Activated naive CD8-positive, alpha-beta T cell treated with anti-CD3 and anti-CD28 coated beads, Interleukin-2, amount 50 U/mL, for 24 hours (primary cell): ENCODE results near the gene MYL12B.

ENCODE experiments used
- ATAC-seq: fragments of 150-1000 bp; cut with Tn5 transposase; one replicate; pipeline ENCODE4 v1.10.0; 2021
- DNase-seq: peaks from one replicate; pipeline ENCODE4 v3.0.0; 2021
- H3K27ac Mint-ChIP-seq: one replicate; pipeline ENCODE4 v1.8.0; 2021; ENCODE audit warnings: mild to moderate bottlenecking, mixed read lengths
- H3K27me3 Mint-ChIP-seq: one replicate; pipeline ENCODE4 v1.8.0; 2021; ENCODE audit warnings: mixed read lengths
- H3K36me3 Mint-ChIP-seq: one replicate; pipeline ENCODE4 v1.8.0; 2021; ENCODE audit warnings: low read depth, mixed read lengths
- H3K4me1 Mint-ChIP-seq: one replicate; pipeline ENCODE4 v1.8.0; 2021; ENCODE audit warnings: mixed read lengths
- H3K4me3 Mint-ChIP-seq: one replicate; pipeline ENCODE4 v1.8.0; 2021; ENCODE audit warnings: mild to moderate bottlenecking, moderate library complexity, mixed read lengths
- H3K9me3 Mint-ChIP-seq: one replicate; pipeline ENCODE4 v1.8.0; 2021; ENCODE audit warnings: mixed read lengths

The MYL12B gene

DNA sequence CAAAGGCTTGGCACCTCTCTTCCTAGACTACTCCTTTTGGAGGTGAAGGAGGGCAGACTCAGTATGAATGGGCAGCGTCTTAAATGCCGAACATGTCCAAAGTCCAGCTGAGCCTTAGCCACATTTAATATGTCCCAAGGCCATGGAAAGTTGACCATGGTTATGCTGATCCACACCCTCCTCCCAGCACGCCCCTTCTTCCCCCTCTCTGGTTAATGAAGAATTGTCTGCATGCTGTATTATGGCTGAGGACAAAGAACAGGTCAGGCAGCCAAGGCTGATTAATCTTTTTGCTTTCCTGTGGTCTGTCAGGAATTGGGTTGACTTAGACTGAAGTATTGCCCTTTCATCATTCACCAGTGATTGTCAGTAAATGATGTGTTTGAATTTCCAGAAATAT, 36.3 kb upstream of the MYL12B start:
- H3K27me3 Mint-ChIP-seq: no peaks in the 10 kb centered on the region
- no peak overlapping the region for H3K4me3 Mint-ChIP-seq
- no peaks in the 10 kb centered on the region for H3K9me3 Mint-ChIP-seq
- H3K36me3 Mint-ChIP-seq: no peaks in the 10 kb centered on the region
- no peak overlapping the region for H3K27ac Mint-ChIP-seq
- DNase-seq (no peak), ATAC-seq (no peak)
- peaks cover 2% of the 10 kb centered on the region for H3K4me1 Mint-ChIP-seq

DNA sequence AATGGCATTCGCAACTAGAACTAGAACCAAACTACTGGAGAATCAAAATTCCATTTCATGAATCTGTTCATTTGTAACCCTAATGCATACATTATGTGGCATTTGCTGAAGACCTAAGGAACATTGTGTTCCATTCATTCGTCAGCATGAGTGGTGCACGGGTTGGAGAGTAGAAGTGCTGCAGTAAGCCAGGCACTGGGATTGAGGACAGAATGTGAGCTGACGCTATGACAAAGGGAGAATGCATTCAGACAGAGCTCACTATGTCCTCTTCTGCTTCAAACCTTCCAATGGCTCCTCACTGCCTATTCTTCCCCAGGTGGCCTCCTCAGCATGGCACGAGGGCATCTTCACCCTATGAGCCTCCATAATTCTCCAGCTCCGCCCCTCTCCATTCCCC, 35.9 kb upstream of the MYL12B start:
- H3K4me3 Mint-ChIP-seq: no peak overlapping the region
- no peaks in the 10 kb centered on the region for H3K36me3 Mint-ChIP-seq
- DNase-seq: no peak
- no peaks in the 10 kb centered on the region for H3K9me3 Mint-ChIP-seq
- no peak overlapping the region for H3K27ac Mint-ChIP-seq
- ATAC-seq: no peak
- H3K4me1 Mint-ChIP-seq: peaks cover 2% of the 10 kb centered on the region
- no peaks in the 10 kb centered on the region for H3K27me3 Mint-ChIP-seq

DNA sequence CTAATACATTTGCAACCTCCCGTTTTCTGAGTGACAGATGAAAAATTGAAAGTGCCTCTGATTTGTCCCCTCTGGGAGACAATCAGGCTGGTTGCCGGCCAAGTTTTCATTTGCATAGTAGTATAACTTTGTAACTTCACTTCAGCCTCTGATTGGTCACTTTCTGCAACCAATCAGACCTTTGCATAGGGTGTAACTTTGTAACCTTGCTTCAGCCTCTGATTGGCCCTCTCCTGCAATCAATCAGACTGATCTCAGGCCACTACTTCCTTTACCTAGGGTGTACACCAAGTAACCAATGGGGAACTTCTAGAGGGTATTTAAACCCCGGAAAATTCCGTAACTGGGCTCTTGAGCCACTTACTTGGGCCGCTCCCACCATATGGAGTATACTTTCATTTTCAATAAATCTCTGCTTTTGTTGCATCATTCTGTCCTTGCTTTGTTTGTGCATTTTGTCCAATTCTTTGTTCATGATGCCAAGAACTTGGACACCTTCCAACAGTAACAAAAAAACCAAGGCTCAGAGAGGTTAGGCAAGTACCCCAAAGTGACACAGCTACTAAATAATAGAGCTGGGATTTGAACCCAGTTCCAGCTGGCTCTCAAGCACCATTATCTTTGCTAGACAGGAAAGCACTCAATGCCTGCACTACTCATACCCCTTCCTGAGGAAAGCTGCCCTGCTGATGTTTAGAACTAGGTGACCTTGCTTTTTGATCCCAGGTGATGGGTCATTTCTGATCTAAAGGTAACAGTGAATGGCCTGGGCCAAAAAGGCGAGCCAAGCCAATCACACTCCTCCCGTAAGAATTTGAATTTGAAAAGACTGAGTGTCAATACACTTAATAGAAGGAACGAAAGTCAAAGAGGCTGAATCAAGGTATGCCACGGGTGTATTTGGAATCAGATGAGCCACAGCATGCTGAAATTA, 31.3 kb upstream of the MYL12B start:
- Mint-ChIP-seq H3K4me3 (no peak overlapping the region), H3K27ac (no peak overlapping the region), H3K9me3 (no peaks in the 10 kb centered on the region), H3K4me1 (peaks cover 2% of the 10 kb centered on the region), H3K36me3 (no peaks in the 10 kb centered on the region), H3K27me3 (no peaks in the 10 kb centered on the region)
- DNase-seq (no peak), ATAC-seq (no peak)

DNA sequence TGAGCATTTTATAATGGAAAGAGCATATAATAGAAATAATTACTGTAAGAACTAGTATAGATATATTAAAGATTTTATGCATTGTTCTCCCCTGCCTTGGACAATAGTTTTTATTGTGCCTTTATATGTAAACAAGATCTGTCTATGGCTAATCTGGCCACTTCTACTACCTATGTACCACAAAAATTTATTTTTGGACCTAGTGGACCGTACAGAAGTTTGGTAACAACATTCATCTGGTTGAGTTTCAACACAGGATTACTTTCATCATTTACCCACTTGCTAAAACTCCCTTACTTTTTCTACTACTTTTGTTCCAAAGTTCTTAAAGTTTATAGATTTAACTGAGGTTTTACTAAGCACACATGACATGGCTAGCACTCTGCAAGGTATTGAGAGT, 28.9 kb upstream of the MYL12B start:
- H3K27ac Mint-ChIP-seq: no peak overlapping the region
- ATAC-seq: no peak
- no peaks in the 10 kb centered on the region for H3K9me3 Mint-ChIP-seq
- H3K27me3 Mint-ChIP-seq: no peaks in the 10 kb centered on the region
- no peaks in the 10 kb centered on the region for H3K36me3 Mint-ChIP-seq
- peaks cover 2% of the 10 kb centered on the region for H3K4me1 Mint-ChIP-seq
- no peak overlapping the region for H3K4me3 Mint-ChIP-seq
- DNase-seq: no peak

- DNase-seq: no peak
- Mint-ChIP-seq H3K4me1 (peaks cover under 1% of the 10 kb centered on the region), H3K4me3 (no peak overlapping the region), H3K27ac (no peak overlapping the region), H3K27me3 (no peaks in the 10 kb centered on the region), H3K36me3 (no peaks in the 10 kb centered on the region), H3K9me3 (no peaks in the 10 kb centered on the region)
- no peak for ATAC-seq
Measured at GRCh38 chr18:3233433-3234168, 28.3 kb upstream of the MYL12B start.

GRCh38 chr18:3234457-3234856, 27.5 kb upstream of the MYL12B start:
- Mint-ChIP-seq H3K9me3 (no peaks in the 10 kb centered on the region), H3K36me3 (peaks cover 3% of the 10 kb centered on the region), H3K4me3 (no peak overlapping the region), H3K27ac (no peak overlapping the region), H3K27me3 (no peaks in the 10 kb centered on the region), H3K4me1 (no peaks in the 10 kb centered on the region)
- no peak for ATAC-seq
- no peak for DNase-seq

DNA sequence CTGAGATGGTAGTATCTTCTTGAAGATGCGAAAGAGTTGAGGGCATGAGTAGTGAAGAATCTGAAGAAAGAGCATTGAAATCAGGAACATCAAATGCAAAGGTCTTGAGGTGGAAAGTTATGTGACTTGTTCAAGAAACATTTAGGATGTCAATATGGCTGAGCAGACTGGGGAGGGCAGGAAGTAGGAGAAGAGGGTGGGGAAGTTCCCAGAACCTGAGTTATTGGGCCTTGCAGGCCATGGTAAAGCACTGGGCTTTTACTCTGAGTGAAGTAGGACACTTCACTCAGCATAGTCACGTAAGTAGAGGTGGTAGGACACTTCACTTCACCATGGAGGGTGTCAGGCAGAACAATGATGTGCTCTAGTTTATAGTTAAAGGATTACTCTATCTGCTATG, 26.1 kb upstream of the MYL12B start:
- H3K27me3 Mint-ChIP-seq: no peaks in the 10 kb centered on the region
- H3K4me1 Mint-ChIP-seq: no peaks in the 10 kb centered on the region
- H3K9me3 Mint-ChIP-seq: peaks cover 5% of the 10 kb centered on the region
- H3K27ac Mint-ChIP-seq: no peak overlapping the region
- ATAC-seq (peak; percentile 36), DNase-seq (no peak)
- H3K36me3 Mint-ChIP-seq: peaks cover 8% of the 10 kb centered on the region
- no peak overlapping the region for H3K4me3 Mint-ChIP-seq

DNA sequence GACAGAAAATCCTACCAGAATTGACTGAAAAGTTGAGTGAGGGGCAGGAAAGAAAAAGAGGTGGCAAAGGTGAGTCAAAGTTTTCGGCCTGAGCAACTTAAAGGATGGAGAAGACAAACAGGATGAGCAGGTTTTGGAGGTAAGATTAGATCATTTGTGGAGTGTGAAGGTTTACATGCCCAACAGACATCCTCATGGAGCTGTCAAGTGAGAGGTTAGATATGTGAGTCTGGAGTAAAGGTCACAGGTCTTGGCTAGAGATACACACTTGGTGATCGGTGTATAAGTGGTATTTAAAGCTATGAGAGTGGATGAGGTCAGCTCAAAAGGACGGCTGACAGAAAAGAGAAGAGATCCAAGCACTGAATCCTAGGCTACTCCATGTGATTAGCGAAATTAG, 25.5 kb upstream of the MYL12B start:
- Mint-ChIP-seq H3K27ac (no peak overlapping the region), H3K9me3 (peaks cover 7% of the 10 kb centered on the region), H3K4me3 (no peak overlapping the region), H3K27me3 (no peaks in the 10 kb centered on the region), H3K4me1 (no peaks in the 10 kb centered on the region), H3K36me3 (peaks cover 12% of the 10 kb centered on the region)
- DNase-seq (no peak), ATAC-seq (no peak)

- no peak for DNase-seq
- Mint-ChIP-seq H3K27ac (no peak overlapping the region), H3K4me3 (no peak overlapping the region), H3K4me1 (no peaks in the 10 kb centered on the region), H3K9me3 (peaks cover 17% of the 10 kb centered on the region), H3K27me3 (no peaks in the 10 kb centered on the region), H3K36me3 (peaks cover 31% of the 10 kb centered on the region)
- ATAC-seq: no peak
Measured at GRCh38 chr18:3238742-3239141, 23.2 kb upstream of the MYL12B start.

DNA sequence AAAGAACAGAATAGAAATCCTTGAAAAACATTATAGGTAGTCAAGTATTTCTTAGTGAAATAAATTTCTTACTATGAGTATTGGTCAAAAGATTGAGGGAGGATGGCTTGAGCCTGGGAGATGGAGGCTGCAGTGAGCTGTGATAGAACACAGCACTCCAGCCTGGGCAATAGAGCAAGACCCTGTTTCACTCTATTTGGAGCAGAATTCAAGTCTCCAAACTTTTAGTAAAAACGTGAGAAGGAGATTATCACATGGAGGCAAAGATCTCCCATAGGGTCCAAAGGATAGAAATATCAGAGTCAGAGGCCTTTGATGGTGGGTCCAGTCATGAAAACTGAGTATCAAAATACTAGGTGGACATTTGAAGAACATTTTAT, 16.8 kb upstream of the MYL12B start:
- Mint-ChIP-seq H3K36me3 (peaks cover 45% of the 10 kb centered on the region), H3K4me3 (peak overlapping the region; percentile 86), H3K27me3 (peaks cover 2% of the 10 kb centered on the region), H3K9me3 (peaks cover 17% of the 10 kb centered on the region), H3K27ac (peak overlapping the region; percentile 97), H3K4me1 (peaks cover 26% of the 10 kb centered on the region)
- DNase-seq: no peak
- no peak for ATAC-seq

- Mint-ChIP-seq H3K27me3 (peaks cover 2% of the 10 kb centered on the region), H3K36me3 (peaks cover 42% of the 10 kb centered on the region), H3K4me1 (peaks cover 33% of the 10 kb centered on the region), H3K9me3 (peaks cover 9% of the 10 kb centered on the region), H3K4me3 (peak overlapping the region; percentile 86), H3K27ac (peak overlapping the region; percentile 97)
- DNase-seq: peak; percentile 83
- peak; percentile 67 for ATAC-seq
Measured at GRCh38 chr18:3245853-3246634, 15.9 kb upstream of the MYL12B start.

DNA sequence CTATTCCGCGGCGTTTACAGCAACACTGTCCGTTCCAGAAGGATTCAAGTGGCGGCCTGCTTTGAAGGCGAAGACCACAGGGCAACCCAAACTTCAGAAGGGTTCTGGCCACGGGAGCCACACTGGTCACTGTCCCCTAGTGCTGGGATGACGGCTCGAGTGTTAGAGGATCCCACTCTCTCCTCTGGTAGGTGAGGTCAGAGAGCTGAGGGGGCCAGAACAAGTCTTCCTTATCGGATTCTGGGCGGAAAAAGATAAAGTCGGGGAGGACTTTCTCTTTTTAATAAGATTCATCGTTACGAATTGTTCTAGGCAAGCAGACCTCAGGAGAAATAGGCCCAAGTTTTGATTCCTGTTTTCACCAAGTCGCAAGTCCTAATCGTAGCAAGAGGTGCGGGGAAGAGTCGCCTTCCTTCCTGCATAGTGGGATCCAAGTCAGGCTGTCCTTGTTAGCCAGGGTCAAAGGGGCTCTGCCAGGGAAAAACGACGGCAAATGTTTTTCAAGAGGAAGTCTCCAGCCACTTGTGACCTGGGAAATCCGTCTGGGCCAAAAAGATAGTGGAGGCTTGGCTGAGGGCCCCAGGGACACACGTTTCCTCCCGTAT, 15.2 kb upstream of the MYL12B start:
- Mint-ChIP-seq H3K4me3 (peak overlapping the region; percentile 86), H3K36me3 (peaks cover 39% of the 10 kb centered on the region), H3K27me3 (peaks cover 2% of the 10 kb centered on the region), H3K9me3 (peaks cover 7% of the 10 kb centered on the region), H3K4me1 (peaks cover 39% of the 10 kb centered on the region), H3K27ac (peak overlapping the region; percentile 97)
- ATAC-seq (no peak), DNase-seq (peak; percentile 16)

- ATAC-seq (peak; percentile 85), DNase-seq (peak; percentile 97)
- peaks cover 2% of the 10 kb centered on the region for H3K27me3 Mint-ChIP-seq
- H3K9me3 Mint-ChIP-seq: no peaks in the 10 kb centered on the region
- peaks cover 36% of the 10 kb centered on the region for H3K36me3 Mint-ChIP-seq
- H3K4me3 Mint-ChIP-seq: peak within 1 kb of the TSS; percentile 86
- peaks cover 46% of the 10 kb centered on the region for H3K4me1 Mint-ChIP-seq
- H3K27ac Mint-ChIP-seq: peak within 1 kb of the TSS; percentile 97
Measured at GRCh38 chr18:3247240-3248061, 14.5 kb upstream of the MYL12B start, which contains the start of gene MYL12A. TSS of gene MYL12A (plus strand) at chr18:3247801. CDS start at chr18:3253248, 5,447 bp downstream.
